ENCODE measurements around the gene GNA14. TPM values are rescaled to one million over a fixed set of nuclear protein-coding genes. Genes with fewer than 3 reads are reported as not detected.

GNA14 gene
- total RNA-seq, 3 donors from 2014 or later (not counting 1 experiment from before 2014, with no cell fraction given) = 1.8 TPM; not detected in 2

GRCh38 chr9:77486968-77487367 is 161.2 kb downstream of the GNA14 start:
- H3K36me3 ChIP-seq (ENCODE audit: control insufficient read depth, insufficient read depth, low read length) = no peaks in the 10 kb centered on the region
- no peak overlapping the region for H3K27ac Mint-ChIP-seq
- H3K27me3 Mint-ChIP-seq (ENCODE audit: low read depth in 2 of 2) = peaks cover 0 to 32% of the 10 kb centered on the region in 2 donors
- no peaks in the 10 kb centered on the region for H3K36me3 Mint-ChIP-seq
- ATAC-seq (no peak), DNase-seq (no peak)
- H3K27me3 ChIP-seq (ENCODE audit: control insufficient read depth, insufficient read depth, low read length) = peaks cover 5% of the 10 kb centered on the region
- no peaks in the 10 kb centered on the region for H3K9me3 Mint-ChIP-seq
- no peaks in the 10 kb centered on the region for H3K4me1 ChIP-seq (ENCODE audit: control insufficient read depth, insufficient read depth, low read length)
- no peak overlapping the region for H3K4me3 ChIP-seq (ENCODE audit: low read length)
- H3K4me1 Mint-ChIP-seq = peaks cover 11 to 12% of the 10 kb centered on the region in 2 donors
- no peak overlapping the region for H3K4me3 Mint-ChIP-seq
- no peak overlapping the region for H3K27ac ChIP-seq (ENCODE audit: low read length)
- peaks cover 4% of the 10 kb centered on the region for H3K9me3 ChIP-seq (ENCODE audit: control insufficient read depth, insufficient read depth, low read length)
- WGBS (ENCODE audit: insufficient coverage) = 50% methylated on average over 1 of the region's 1 CpG
- TF ChIP-seq CTCF (IDR thresholded peaks at IDR 0.05) = no peak
- intact Hi-C loops (cut with micrococcal nuclease) = no loop called here

GRCh38 chr9:77486463-77486862 is 161.7 kb downstream of the GNA14 start:
- no peaks in the 10 kb centered on the region for H3K9me3 Mint-ChIP-seq
- no peak overlapping the region for H3K27ac ChIP-seq (ENCODE audit: low read length)
- TF ChIP-seq CTCF (IDR thresholded peaks at IDR 0.05) = no peak
- no peak overlapping the region for H3K27ac Mint-ChIP-seq
- DNase-seq (no peak), ATAC-seq (no peak)
- intact Hi-C loops (cut with micrococcal nuclease) = no loop called here
- peaks cover 4% of the 10 kb centered on the region for H3K9me3 ChIP-seq (ENCODE audit: control insufficient read depth, insufficient read depth, low read length)
- no peak overlapping the region for H3K4me3 Mint-ChIP-seq
- no peak overlapping the region for H3K4me3 ChIP-seq (ENCODE audit: low read length)
- H3K27me3 ChIP-seq (ENCODE audit: control insufficient read depth, insufficient read depth, low read length) = peaks cover 5% of the 10 kb centered on the region
- H3K4me1 ChIP-seq (ENCODE audit: control insufficient read depth, insufficient read depth, low read length) = no peaks in the 10 kb centered on the region
- H3K36me3 Mint-ChIP-seq = no peaks in the 10 kb centered on the region
- peaks cover 11 to 12% of the 10 kb centered on the region in 2 donors for H3K4me1 Mint-ChIP-seq
- H3K36me3 ChIP-seq (ENCODE audit: control insufficient read depth, insufficient read depth, low read length) = no peaks in the 10 kb centered on the region
- H3K27me3 Mint-ChIP-seq (ENCODE audit: low read depth in 2 of 2) = peaks cover 0 to 32% of the 10 kb centered on the region in 2 donors

- H3K4me3 ChIP-seq (ENCODE audit: low read length) = no peak overlapping the region
- ATAC-seq (peak; percentile 70 to 82 (median 80)), DNase-seq (peak in 1 of 2 donors; percentile 63)
- H3K27me3 ChIP-seq (ENCODE audit: control insufficient read depth, insufficient read depth, low read length) = no peaks in the 10 kb centered on the region
- TF ChIP-seq CTCF (IDR thresholded peaks at IDR 0.05) = no peak
- intact Hi-C loops (cut with micrococcal nuclease) = no loop called here
- Mint-ChIP-seq H3K36me3 (no peaks in the 10 kb centered on the region), H3K9me3 (no peaks in the 10 kb centered on the region), H3K27me3 (ENCODE audit: low read depth in 2 of 2) (peaks cover 0 to 5% of the 10 kb centered on the region in 2 donors), H3K4me1 (peaks cover 12 to 14% of the 10 kb centered on the region in 2 donors), H3K27ac (peak overlapping the region; percentile 58 to 79), H3K4me3 (no peak overlapping the region)
- H3K4me1 ChIP-seq (ENCODE audit: control insufficient read depth, insufficient read depth, low read length) = no peaks in the 10 kb centered on the region
- no peak overlapping the region for H3K27ac ChIP-seq (ENCODE audit: low read length)
- no peaks in the 10 kb centered on the region for H3K36me3 ChIP-seq (ENCODE audit: control insufficient read depth, insufficient read depth, low read length)
- H3K9me3 ChIP-seq (ENCODE audit: control insufficient read depth, insufficient read depth, low read length) = no peaks in the 10 kb centered on the region
- WGBS (ENCODE audit: insufficient coverage) = 66% methylated on average over 8 of the region's 9 CpGs
Measured at GRCh38 chr9:77475641-77476473, 172.3 kb downstream of the GNA14 start.
